Measurements from ENCODE around the gene ARHGEF6.
A peak's percentile ranks its signal among the peaks of the same experiment; 100 is the strongest.

Gene ARHGEF6

DNA sequence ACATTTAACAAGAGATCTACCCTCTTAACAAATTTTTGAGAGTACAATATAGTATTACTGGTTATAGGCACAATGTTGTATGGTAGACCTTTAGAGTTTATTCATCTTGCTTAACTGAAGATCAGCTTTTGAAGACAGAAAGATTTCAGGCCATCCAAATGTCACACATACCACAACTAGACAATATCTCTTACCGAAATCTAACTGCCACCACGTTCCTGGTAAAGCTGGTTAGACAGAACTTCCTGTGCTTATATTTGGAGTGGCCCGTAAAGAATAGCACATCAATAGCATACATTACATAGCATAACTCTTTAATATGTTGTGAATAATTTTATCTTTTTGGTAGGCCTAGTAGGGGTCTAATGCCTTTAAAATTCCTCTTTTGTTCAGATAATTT lies 29.8 kb upstream of the ARHGEF6 start:
- H3K27ac ChIP-seq (replicated peaks; ENCODE audit: low read length), result no peak overlapping the region
- H3K18ac ChIP-seq (ENCODE audit: low read length), result no peak overlapping the region
- H3K9ac ChIP-seq (ENCODE audit: low read depth, low read length, poor library complexity), result no peak overlapping the region
- no peak overlapping the region for H3K23ac ChIP-seq (ENCODE audit: low read depth, low read length, poor library complexity)
- H2BK12ac ChIP-seq (ENCODE audit: low read length), result no peak overlapping the region
- H3K14ac ChIP-seq (ENCODE audit: low read length), result no peak overlapping the region
- no peak overlapping the region for H3K4ac ChIP-seq (ENCODE audit: low read length)
- H2BK15ac ChIP-seq (ENCODE audit: low read length), result no peak overlapping the region
- no peak overlapping the region for H2AK5ac ChIP-seq (ENCODE audit: low read depth, low read length)
- no peak overlapping the region for H4K8ac ChIP-seq (ENCODE audit: low read depth, low read length)
- H3K4me1 ChIP-seq (ENCODE audit: control insufficient read depth in 2 of 2, insufficient read depth in 1 of 2, low read depth in 1 of 2, low read length in 2 of 2), result no peaks in the 10 kb centered on the region
- H2BK120ac ChIP-seq (ENCODE audit: low read depth, low read length), result no peak overlapping the region
- no CpG with 5 or more reads among the region's 3 CpGs for WGBS, 2 donors (ENCODE audit: extremely low coverage in 2 of 2, insufficient read length in 2 of 2, insufficient replicate concordance in 1 of 2)
- DNase-seq (ENCODE audit: low spot score), result no peak
- H3K79me1 ChIP-seq (ENCODE audit: low read depth, low read length), result no peaks in the 10 kb centered on the region
- no peaks in the 10 kb centered on the region for H3K36me3 ChIP-seq (replicated peaks in 1 of 2; ENCODE audit: control insufficient read depth in 2 of 2, insufficient read depth in 2 of 2, low read length in 2 of 2)
- no peaks in the 10 kb centered on the region for H3K27me3 ChIP-seq (ENCODE audit: control insufficient read depth in 3 of 3, insufficient read depth in 3 of 3, low read depth in 1 of 3, low read length in 3 of 3)
- H3K4me3 ChIP-seq (ENCODE audit: low read length in 2 of 2), result no peak overlapping the region
- H2AFZ ChIP-seq (ENCODE audit: low read length), result no peak overlapping the region
- no peaks in the 10 kb centered on the region for H3K9me3 ChIP-seq (replicated peaks in 1 of 2; ENCODE audit: control insufficient read depth in 2 of 2, insufficient read depth in 1 of 2, low read depth in 1 of 2, low read length in 2 of 2)
- no peak overlapping the region for H3K4me2 ChIP-seq (ENCODE audit: insufficient read depth, low read length, poor library complexity, severe bottlenecking)
- no peak overlapping the region for H4K91ac ChIP-seq (ENCODE audit: low read depth, low read length, poor library complexity)
- no peak overlapping the region for H2BK5ac ChIP-seq (ENCODE audit: low read length)

DNA sequence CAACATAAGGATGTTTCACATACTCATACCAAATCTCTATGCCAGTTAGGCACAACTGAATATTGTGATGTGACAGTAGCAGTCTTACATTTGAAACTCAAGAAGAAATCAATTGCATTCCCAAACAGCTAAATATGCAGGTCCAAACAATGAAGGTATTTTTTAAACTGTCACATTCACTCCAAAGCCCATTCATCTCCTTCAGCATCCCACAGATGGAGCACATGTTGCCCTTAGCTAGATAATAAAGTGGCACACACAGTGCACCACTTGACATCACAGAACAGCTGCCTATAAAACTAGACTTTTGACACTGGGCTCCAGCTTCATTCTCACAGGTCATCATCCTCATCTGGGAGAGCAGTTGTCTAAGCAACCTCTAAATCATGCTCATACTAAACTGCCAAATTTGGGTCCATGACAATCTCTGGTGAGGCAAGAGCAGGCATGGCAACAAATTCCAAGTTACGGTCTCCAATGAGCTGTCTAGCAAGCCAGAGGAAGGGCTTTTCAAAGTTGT lies 26.2 kb upstream of the ARHGEF6 start:
- Histone ChIP-seq H3K4me1 (ENCODE audit: control insufficient read depth in 2 of 2, insufficient read depth in 1 of 2, low read depth in 1 of 2, low read length in 2 of 2) (no peaks in the 10 kb centered on the region), H2BK15ac (ENCODE audit: low read length) (no peak overlapping the region), H3K23ac (ENCODE audit: low read depth, low read length, poor library complexity) (no peak overlapping the region), H3K18ac (ENCODE audit: low read length) (no peak overlapping the region), H3K4me2 (ENCODE audit: insufficient read depth, low read length, poor library complexity, severe bottlenecking) (no peak overlapping the region), H3K4ac (ENCODE audit: low read length) (no peak overlapping the region), H3K36me3 (replicated peaks in 1 of 2; ENCODE audit: control insufficient read depth in 2 of 2, insufficient read depth in 2 of 2, low read length in 2 of 2) (no peaks in the 10 kb centered on the region), H3K4me3 (ENCODE audit: low read length in 2 of 2) (no peak overlapping the region), H3K9ac (ENCODE audit: low read depth, low read length, poor library complexity) (no peak overlapping the region), H3K14ac (ENCODE audit: low read length) (no peak overlapping the region), H2BK120ac (ENCODE audit: low read depth, low read length) (no peak overlapping the region), H2BK12ac (ENCODE audit: low read length) (no peak overlapping the region), H3K27ac (replicated peaks; ENCODE audit: low read length) (no peak overlapping the region), H2BK5ac (ENCODE audit: low read length) (no peak overlapping the region), H4K8ac (ENCODE audit: low read depth, low read length) (no peak overlapping the region), H3K79me1 (ENCODE audit: low read depth, low read length) (no peaks in the 10 kb centered on the region), H4K91ac (ENCODE audit: low read depth, low read length, poor library complexity) (no peak overlapping the region), H3K9me3 (replicated peaks in 1 of 2; ENCODE audit: control insufficient read depth in 2 of 2, insufficient read depth in 1 of 2, low read depth in 1 of 2, low read length in 2 of 2) (no peaks in the 10 kb centered on the region), H3K27me3 (ENCODE audit: control insufficient read depth in 3 of 3, insufficient read depth in 3 of 3, low read depth in 1 of 3, low read length in 3 of 3) (no peaks in the 10 kb centered on the region), H2AFZ (ENCODE audit: low read length) (no peak overlapping the region), H2AK5ac (ENCODE audit: low read depth, low read length) (no peak overlapping the region)
- WGBS, 2 donors (ENCODE audit: extremely low coverage in 2 of 2, insufficient read length in 2 of 2, insufficient replicate concordance in 1 of 2), result no CpG with 5 or more reads among the region's 1 CpG
- DNase-seq (ENCODE audit: low spot score), result no peak

DNA sequence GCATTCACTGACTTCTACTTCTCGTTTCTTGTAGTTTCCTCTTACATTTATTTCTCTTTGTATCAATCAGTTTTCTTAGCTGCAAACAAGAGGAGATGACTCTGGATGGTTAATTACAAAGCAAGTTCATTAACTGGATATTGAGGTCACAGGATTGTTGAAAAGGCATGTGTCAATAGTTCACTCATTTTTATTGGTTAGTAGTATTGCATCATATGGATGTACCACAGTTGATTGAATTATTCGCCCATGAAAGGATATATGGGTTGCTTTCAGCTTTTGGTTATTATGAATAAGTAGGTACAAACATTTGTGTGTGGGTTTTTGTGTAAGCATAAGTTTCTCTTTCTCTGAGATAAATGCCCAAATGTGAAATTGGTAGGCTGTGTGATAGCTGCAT lies 21.8 kb upstream of the ARHGEF6 start:
- H3K23ac ChIP-seq (ENCODE audit: low read depth, low read length, poor library complexity), result no peak overlapping the region
- no peak overlapping the region for H3K4me3 ChIP-seq (ENCODE audit: low read length in 2 of 2)
- DNase-seq (ENCODE audit: low spot score), result no peak
- no peak overlapping the region for H3K4me2 ChIP-seq (ENCODE audit: insufficient read depth, low read length, poor library complexity, severe bottlenecking)
- no peak overlapping the region for H3K9ac ChIP-seq (ENCODE audit: low read depth, low read length, poor library complexity)
- H4K91ac ChIP-seq (ENCODE audit: low read depth, low read length, poor library complexity), result no peak overlapping the region
- H3K36me3 ChIP-seq (replicated peaks in 1 of 2; ENCODE audit: control insufficient read depth in 2 of 2, insufficient read depth in 2 of 2, low read length in 2 of 2), result no peaks in the 10 kb centered on the region
- no peak overlapping the region for H3K4ac ChIP-seq (ENCODE audit: low read length)
- no peak overlapping the region for H2AK5ac ChIP-seq (ENCODE audit: low read depth, low read length)
- no peak overlapping the region for H3K14ac ChIP-seq (ENCODE audit: low read length)
- no peak overlapping the region for H2BK5ac ChIP-seq (ENCODE audit: low read length)
- H2BK12ac ChIP-seq (ENCODE audit: low read length), result no peak overlapping the region
- H3K27ac ChIP-seq (replicated peaks; ENCODE audit: low read length), result no peak overlapping the region
- no peaks in the 10 kb centered on the region for H3K9me3 ChIP-seq (replicated peaks in 1 of 2; ENCODE audit: control insufficient read depth in 2 of 2, insufficient read depth in 1 of 2, low read depth in 1 of 2, low read length in 2 of 2)
- no peak overlapping the region for H3K18ac ChIP-seq (ENCODE audit: low read length)
- no peak overlapping the region for H4K8ac ChIP-seq (ENCODE audit: low read depth, low read length)
- no peak overlapping the region for H2BK15ac ChIP-seq (ENCODE audit: low read length)
- no peaks in the 10 kb centered on the region for H3K4me1 ChIP-seq (ENCODE audit: control insufficient read depth in 2 of 2, insufficient read depth in 1 of 2, low read depth in 1 of 2, low read length in 2 of 2)
- no peak overlapping the region for H2BK120ac ChIP-seq (ENCODE audit: low read depth, low read length)
- no peak overlapping the region for H2AFZ ChIP-seq (ENCODE audit: low read length)
- WGBS, 2 donors (ENCODE audit: extremely low coverage in 2 of 2, insufficient read length in 2 of 2, insufficient replicate concordance in 1 of 2), result no CpG with 5 or more reads among the region's 2 CpGs
- no peaks in the 10 kb centered on the region for H3K27me3 ChIP-seq (ENCODE audit: control insufficient read depth in 3 of 3, insufficient read depth in 3 of 3, low read depth in 1 of 3, low read length in 3 of 3)
- no peaks in the 10 kb centered on the region for H3K79me1 ChIP-seq (ENCODE audit: low read depth, low read length)

DNA sequence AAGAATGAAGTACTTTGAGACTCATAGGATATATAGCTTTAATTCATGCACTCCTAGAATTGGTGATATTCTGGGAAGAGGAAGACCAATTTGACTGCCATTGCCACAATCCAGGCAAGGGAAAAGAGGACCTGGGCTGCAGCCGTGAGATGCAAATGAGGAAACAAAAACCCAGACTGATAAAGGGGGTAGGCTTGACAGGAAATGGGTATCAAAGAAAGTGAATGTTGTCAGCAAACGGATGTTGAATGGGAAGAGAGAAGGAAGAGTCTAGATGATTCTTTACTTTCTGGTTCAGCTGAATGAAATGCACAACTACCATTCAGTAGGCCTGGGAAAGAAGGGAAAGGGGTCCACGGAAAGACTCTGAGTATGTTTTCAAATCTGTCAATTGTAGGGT lies 17.1 kb upstream of the ARHGEF6 start:
- H3K4me2 ChIP-seq (ENCODE audit: insufficient read depth, low read length, poor library complexity, severe bottlenecking), result no peak overlapping the region
- no peaks in the 10 kb centered on the region for H3K27me3 ChIP-seq (ENCODE audit: control insufficient read depth in 3 of 3, insufficient read depth in 3 of 3, low read depth in 1 of 3, low read length in 3 of 3)
- H3K36me3 ChIP-seq (replicated peaks in 1 of 2; ENCODE audit: control insufficient read depth in 2 of 2, insufficient read depth in 2 of 2, low read length in 2 of 2), result no peaks in the 10 kb centered on the region
- no peak overlapping the region for H3K9ac ChIP-seq (ENCODE audit: low read depth, low read length, poor library complexity)
- H3K27ac ChIP-seq (replicated peaks; ENCODE audit: low read length), result no peak overlapping the region
- WGBS, 2 donors (ENCODE audit: extremely low coverage in 2 of 2, insufficient read length in 2 of 2, insufficient replicate concordance in 1 of 2), result no CpG with 5 or more reads among the region's 3 CpGs
- H4K8ac ChIP-seq (ENCODE audit: low read depth, low read length), result no peak overlapping the region
- H2BK15ac ChIP-seq (ENCODE audit: low read length), result no peak overlapping the region
- H2AK5ac ChIP-seq (ENCODE audit: low read depth, low read length), result no peak overlapping the region
- no peak overlapping the region for H2BK12ac ChIP-seq (ENCODE audit: low read length)
- no peaks in the 10 kb centered on the region for H3K4me1 ChIP-seq (ENCODE audit: control insufficient read depth in 2 of 2, insufficient read depth in 1 of 2, low read depth in 1 of 2, low read length in 2 of 2)
- H3K79me1 ChIP-seq (ENCODE audit: low read depth, low read length), result no peaks in the 10 kb centered on the region
- no peak overlapping the region for H4K91ac ChIP-seq (ENCODE audit: low read depth, low read length, poor library complexity)
- H3K23ac ChIP-seq (ENCODE audit: low read depth, low read length, poor library complexity), result no peak overlapping the region
- H3K9me3 ChIP-seq (replicated peaks in 1 of 2; ENCODE audit: control insufficient read depth in 2 of 2, insufficient read depth in 1 of 2, low read depth in 1 of 2, low read length in 2 of 2), result no peaks in the 10 kb centered on the region
- H3K14ac ChIP-seq (ENCODE audit: low read length), result no peak overlapping the region
- no peak overlapping the region for H3K18ac ChIP-seq (ENCODE audit: low read length)
- no peak overlapping the region for H3K4me3 ChIP-seq (ENCODE audit: low read length in 2 of 2)
- no peak for DNase-seq (ENCODE audit: low spot score)
- peak overlapping the region; percentile 0 for H2AFZ ChIP-seq (ENCODE audit: low read length)
- no peak overlapping the region for H3K4ac ChIP-seq (ENCODE audit: low read length)
- H2BK5ac ChIP-seq (ENCODE audit: low read length), result no peak overlapping the region
- no peak overlapping the region for H2BK120ac ChIP-seq (ENCODE audit: low read depth, low read length)

All from neuronal stem cell (in vitro differentiated cells).